Measurements from ENCODE around the gene TSC22D4. TPM values are rescaled to one million over a fixed set of nuclear protein-coding genes. Genes with fewer than 3 reads are reported as not detected.

Gene TSC22D4
- total and polyA plus RNA-seq, 9 of the 15 experiments (the other 6 are each of a cell fraction or from before 2014, with no cell fraction given) = 0.37 to 107 (median 28.7) TPM

GRCh38 chr7:100472854-100473499 is 6.0 kb downstream of the TSC22D4 start (continued):
- TF ChIP-seq MIER1 (IDR thresholded peaks at IDR 0.05; ENCODE audit: low read depth) (0 out of 2 replicates have a peak, but pooled peaks have one; percentile 26), CTCF (IDR thresholded peaks at IDR 0.05 in 2 of 3, conservative IDR thresholded peaks at IDR 0.05 in 1 of 3; ENCODE audit: insufficient read depth in 2 of 3, low read depth in 1 of 3, low read length in 3 of 3) (no peak), SAP30 (IDR thresholded peaks at IDR 0.05; ENCODE audit: borderline replicate concordance, insufficient read depth, low read depth, low read length, poor library complexity, severe bottlenecking) (no peak), HDAC8 (tag; IDR thresholded peaks at IDR 0.05) (no peak), SMARCA4 (IDR thresholded peaks at IDR 0.05) (peak; percentile 83), ZNF431 (CRISPR knock-in tag; IDR thresholded peaks at IDR 0.05) (no peak), FOSL1 (tag; conservative IDR thresholded peaks at IDR 0.05) (peak; percentile 87), RUNX1 (IDR thresholded peaks at IDR 0.05; ENCODE audit: low read depth) (no peak), PRDM10 (IDR thresholded peaks at IDR 0.05; ENCODE audit: partially characterized antibody) (peak; percentile 32), MBD1 (CRISPR knock-in tag; IDR thresholded peaks at IDR 0.05) (no peak), MXD1 (CRISPR knock-in tag; IDR thresholded peaks at IDR 0.05; ENCODE audit: borderline replicate concordance, poor library complexity, severe bottlenecking) (no peak), TCFL5 (CRISPR knock-in tag; conservative IDR thresholded peaks at IDR 0.05) (no peak), MXI1 (IDR thresholded peaks at IDR 0.05; ENCODE audit: low read depth, low read length) (no peak), E2F1 (CRISPR knock-in tag; IDR thresholded peaks at IDR 0.05) (no peak), CCNT2 (IDR thresholded peaks at IDR 0.05; ENCODE audit: borderline replicate concordance, extremely low read depth, insufficient read length, low read depth, low read length) (no peak)

All from K562 (cell line).